Measurements from ENCODE around the gene SAA1. TPM values are rescaled to one million over a fixed set of nuclear protein-coding genes. Genes with fewer than 3 reads are reported as not detected.
A peak's percentile ranks its signal among the peaks of the same experiment; 100 is the strongest.

The SAA1 gene
- total and polyA plus RNA-seq, 9 of the 15 experiments (the other 6 are each of a cell fraction or from before 2014, with no cell fraction given): 6.3 TPM; not detected in 8

DNA sequence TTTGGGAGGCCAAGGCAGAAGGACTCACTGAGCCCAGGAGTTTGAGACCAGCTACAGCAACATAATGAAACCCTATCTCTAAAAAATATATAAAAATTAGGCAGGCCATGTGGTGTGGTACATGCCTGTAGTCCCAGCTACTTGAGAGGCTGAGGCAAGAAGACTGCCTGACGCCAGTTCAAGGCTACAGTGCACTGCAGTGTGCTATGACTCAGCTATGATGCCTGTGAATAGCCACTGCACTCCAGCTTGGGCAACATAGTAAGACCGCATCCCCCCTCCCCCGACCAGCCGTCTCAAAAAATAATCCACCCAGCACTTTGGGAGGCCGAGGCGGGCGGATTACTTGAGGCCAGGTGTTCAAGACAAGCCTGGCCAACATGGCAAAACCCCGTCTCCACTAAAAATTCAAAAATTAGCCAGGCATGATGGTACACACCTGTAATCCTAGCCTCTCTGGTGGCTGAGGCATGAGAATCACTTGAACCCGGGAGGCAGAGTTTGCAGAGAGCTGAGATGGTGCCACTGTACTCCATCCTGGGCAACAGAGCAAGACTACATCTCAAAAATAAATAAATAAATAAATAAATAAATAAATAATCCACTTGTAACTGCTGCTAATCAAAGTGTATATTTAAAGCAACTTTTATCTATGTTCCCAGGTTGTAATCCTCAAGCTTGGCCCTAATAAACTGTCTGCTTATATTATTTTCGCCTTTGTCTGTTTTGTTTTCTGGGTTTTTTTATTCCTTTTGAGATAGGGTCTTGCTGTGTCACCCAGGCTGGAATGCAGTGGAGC lies 48.1 kb downstream of the SAA1 start:
- peak; percentile 75 for FAIRE-seq
- TF ChIP-seq, protein P1, sequence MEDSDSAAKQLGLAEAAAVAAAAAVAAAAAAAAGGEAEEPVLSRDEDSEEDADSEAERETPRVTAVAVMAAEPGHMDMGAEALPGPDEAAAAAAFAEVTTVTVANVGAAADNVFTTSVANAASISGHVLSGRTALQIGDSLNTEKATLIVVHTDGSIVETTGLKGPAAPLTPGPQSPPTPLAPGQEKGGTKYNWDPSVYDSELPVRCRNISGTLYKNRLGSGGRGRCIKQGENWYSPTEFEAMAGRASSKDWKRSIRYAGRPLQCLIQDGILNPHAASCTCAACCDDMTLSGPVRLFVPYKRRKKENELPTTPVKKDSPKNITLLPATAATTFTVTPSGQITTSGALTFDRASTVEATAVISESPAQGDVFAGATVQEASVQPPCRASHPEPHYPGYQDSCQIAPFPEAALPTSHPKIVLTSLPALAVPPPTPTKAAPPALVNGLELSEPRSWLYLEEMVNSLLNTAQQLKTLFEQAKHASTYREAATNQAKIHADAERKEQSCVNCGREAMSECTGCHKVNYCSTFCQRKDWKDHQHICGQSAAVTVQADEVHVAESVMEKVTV (CRISPR knock-in tag; IDR thresholded peaks at IDR 0.05): no peak
- no peak for TF ChIP-seq GABPA (tag; conservative IDR thresholded peaks at IDR 0.05; ENCODE audit: low read depth)
- peak; percentile 63 for TF ChIP-seq DPF2 (IDR thresholded peaks at IDR 0.05)
- peak; percentile 52 for TF ChIP-seq ZNF316 (IDR thresholded peaks at IDR 0.05)
- TF ChIP-seq CBX2 (IDR thresholded peaks at IDR 0.05; ENCODE audit: insufficient read depth, low read length, poor library complexity, severe bottlenecking): no peak
- peak; percentile 2; the same call in 1 of the 2 replicates for TF ChIP-seq NFRKB (IDR thresholded peaks at IDR 0.05; ENCODE audit: low read depth)
- TF ChIP-seq SMARCA4 (IDR thresholded peaks at IDR 0.05): peak; percentile 9; the same call in 1 of the 2 replicates
- TF ChIP-seq, protein P2, sequence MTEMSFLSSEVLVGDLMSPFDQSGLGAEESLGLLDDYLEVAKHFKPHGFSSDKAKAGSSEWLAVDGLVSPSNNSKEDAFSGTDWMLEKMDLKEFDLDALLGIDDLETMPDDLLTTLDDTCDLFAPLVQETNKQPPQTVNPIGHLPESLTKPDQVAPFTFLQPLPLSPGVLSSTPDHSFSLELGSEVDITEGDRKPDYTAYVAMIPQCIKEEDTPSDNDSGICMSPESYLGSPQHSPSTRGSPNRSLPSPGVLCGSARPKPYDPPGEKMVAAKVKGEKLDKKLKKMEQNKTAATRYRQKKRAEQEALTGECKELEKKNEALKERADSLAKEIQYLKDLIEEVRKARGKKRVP (CRISPR knock-in tag; IDR thresholded peaks at IDR 0.05): no peak
- peak; percentile 84 for TF ChIP-seq NFE2 (IDR thresholded peaks at IDR 0.05; ENCODE audit: low read depth)
- 0 out of 2 replicates have a peak, but pooled peaks have one; percentile 6 for TF ChIP-seq BCOR (IDR thresholded peaks at IDR 0.05)
- TF ChIP-seq NELFE (IDR thresholded peaks at IDR 0.05; ENCODE audit: insufficient read depth, insufficient read length): no peak
- TF ChIP-seq MAFF (IDR thresholded peaks at IDR 0.05; ENCODE audit: low read length): peak; percentile 24; the same call in 1 of the 2 replicates
- peak; percentile 17; the same call in 1 of the 2 replicates for TF ChIP-seq MAFK (IDR thresholded peaks at IDR 0.05; ENCODE audit: low read length)
- TF ChIP-seq CREM (IDR thresholded peaks at IDR 0.05; ENCODE audit: low read depth): peak; percentile 55; the same call in 1 of the 2 replicates
- TF ChIP-seq PCBP1 (IDR thresholded peaks at IDR 0.05; ENCODE audit: low read depth, low read length, poor library complexity, severe bottlenecking): no peak
- TF ChIP-seq ZC3H8 (IDR thresholded peaks at IDR 0.05): no peak
- TF ChIP-seq PRMT5 (CRISPR knock-in tag; IDR thresholded peaks at IDR 0.05): no peak
- TF ChIP-seq EP400 (IDR thresholded peaks at IDR 0.05): peak; percentile 60
- TF ChIP-seq ZNF431 (CRISPR knock-in tag; IDR thresholded peaks at IDR 0.05): 0 out of 2 replicates have a peak, but pooled peaks have one; percentile 47
- TF ChIP-seq, protein P3, sequence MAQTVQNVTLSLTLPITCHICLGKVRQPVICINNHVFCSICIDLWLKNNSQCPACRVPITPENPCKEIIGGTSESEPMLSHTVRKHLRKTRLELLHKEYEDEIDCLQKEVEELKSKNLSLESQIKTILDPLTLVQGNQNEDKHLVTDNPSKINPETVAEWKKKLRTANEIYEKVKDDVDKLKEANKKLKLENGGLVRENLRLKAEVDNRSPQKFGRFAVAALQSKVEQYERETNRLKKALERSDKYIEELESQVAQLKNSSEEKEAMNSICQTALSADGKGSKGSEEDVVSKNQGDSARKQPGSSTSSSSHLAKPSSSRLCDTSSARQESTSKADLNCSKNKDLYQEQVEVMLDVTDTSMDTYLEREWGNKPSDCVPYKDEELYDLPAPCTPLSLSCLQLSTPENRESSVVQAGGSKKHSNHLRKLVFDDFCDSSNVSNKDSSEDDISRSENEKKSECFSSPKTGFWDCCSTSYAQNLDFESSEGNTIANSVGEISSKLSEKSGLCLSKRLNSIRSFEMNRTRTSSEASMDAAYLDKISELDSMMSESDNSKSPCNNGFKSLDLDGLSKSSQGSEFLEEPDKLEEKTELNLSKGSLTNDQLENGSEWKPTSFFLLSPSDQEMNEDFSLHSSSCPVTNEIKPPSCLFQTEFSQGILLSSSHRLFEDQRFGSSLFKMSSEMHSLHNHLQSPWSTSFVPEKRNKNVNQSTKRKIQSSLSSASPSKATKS (CRISPR knock-in tag; IDR thresholded peaks at IDR 0.05): no peak

More for the DNA sequence above, 48.1 kb downstream of the SAA1 start:
- peak overlapping the region; percentile 37; the same call in 1 of the 2 replicates for H2AFZ ChIP-seq (ENCODE audit: low read depth, low read length)
- H4K20me1 ChIP-seq (replicated peaks; ENCODE audit: control insufficient read depth, insufficient read depth, low read length): no peaks in the 10 kb centered on the region
- peaks cover 57% of the 10 kb centered on the region for H3K79me2 ChIP-seq (ENCODE audit: control insufficient read depth, insufficient read depth, low read length)
- WGBS (ENCODE audit: insufficient coverage, low coverage, missing lambda C conversion rate): 49% methylated on average over 10 of the region's 10 CpGs
- no peaks in the 10 kb centered on the region for H3K27me3 ChIP-seq (ENCODE audit: control insufficient read depth in 2 of 2, insufficient read depth in 2 of 2, low read length in 2 of 2)
- ChIA-PET POLR2A (interaction anchor here (0.6 to 2.7 kb wide), 8 partner anchors 7 to 82 kb away, joined by 3 to 12 read pairs (median 4); partner anchors contain the start of genes GTF2H1 and HPS5), CTCF (ENCODE audit: low intra/inter-chr PET ratio) (no interaction called here)
- peaks cover 8 to 27% of the 10 kb centered on the region in 2 experiments; a peak in 4 of 5 replicates for H3K4me1 ChIP-seq (replicated peaks in 1 of 2; ENCODE audit: control insufficient read depth in 2 of 2, insufficient read depth in 2 of 2, low read length in 2 of 2)
- H3K4me3 ChIP-seq: no peak overlapping the region
- peak overlapping the region; percentile 54 for H3K27ac ChIP-seq (ENCODE audit: extremely low read depth, low read depth, low read length)
- in situ Hi-C loops (cut with MboI): no loop called here
- peaks cover 55% of the 10 kb centered on the region for H3K36me3 ChIP-seq (ENCODE audit: control insufficient read depth, insufficient read depth, low read length)
- peak; percentile 93 for ATAC-seq
- H3K9me1 ChIP-seq (ENCODE audit: control insufficient read depth, insufficient read depth, low read length): no peaks in the 10 kb centered on the region
- intact Hi-C loops (cut with micrococcal nuclease): no loop called here
- DNase-seq (ENCODE audit: extremely low read depth in 1 of 4, low spot score in 3 of 4): peak in 2 of 4 experiments; percentile 50 to 76
- BruUV-seq (replicated peaks): no TSS peak
- peak overlapping the region; percentile 3 to 53; a peak in 2 of 4 replicates for H3K9ac ChIP-seq (ENCODE audit: insufficient read depth in 1 of 2, low read depth in 2 of 2, low read length in 2 of 2)
- peak overlapping the region; percentile 21; the same call in 1 of the 2 replicates for H3K4me2 ChIP-seq (ENCODE audit: insufficient read depth, low read length)
- H3K9me3 ChIP-seq (replicated peaks; ENCODE audit: control insufficient read depth, insufficient read depth, low read depth, low read length): no peaks in the 10 kb centered on the region

Data from K562 (cell line).